Measurements from ENCODE around the gene PEX5L. TPM values are rescaled to one million over a fixed set of nuclear protein-coding genes. Genes with fewer than 3 reads are reported as not detected.

The PEX5L gene
- total and polyA plus RNA-seq, 2 experiments from 2014 or later: 6.3 to 7.0 TPM

DNA sequence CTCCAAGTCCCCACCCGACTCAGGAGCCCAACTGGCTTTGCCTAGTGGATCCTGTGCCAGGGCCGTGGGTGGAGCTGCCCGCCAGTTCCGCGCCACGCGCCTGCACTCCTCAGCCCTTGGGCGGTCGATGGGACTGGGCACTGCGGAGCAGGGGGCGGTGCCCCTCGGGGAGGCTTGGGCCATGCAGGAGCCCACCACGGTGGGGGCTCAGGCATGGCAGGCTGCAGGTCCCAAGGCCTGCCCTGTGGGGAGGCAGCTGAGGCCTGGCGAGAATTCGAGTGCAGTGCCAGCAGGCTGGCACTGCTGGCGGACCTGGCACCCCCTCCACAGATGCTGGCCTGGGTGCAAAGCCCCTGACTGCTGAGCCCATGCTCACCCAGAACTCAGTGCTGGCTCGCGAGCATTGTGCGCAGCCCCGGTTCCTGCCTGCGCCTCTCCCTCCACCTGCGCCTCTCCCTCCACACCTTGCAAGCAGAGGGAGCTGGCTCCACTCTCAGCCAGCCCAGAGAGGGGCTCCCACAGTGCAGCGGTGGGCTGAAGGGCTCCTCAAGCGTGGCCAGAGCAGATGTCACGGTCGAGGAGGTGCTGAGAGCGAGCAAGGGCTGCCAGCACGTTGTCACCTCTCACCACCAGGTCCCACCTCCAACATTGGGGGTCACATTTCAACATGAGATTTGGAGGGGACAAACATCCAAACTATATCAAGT lies 261.2 kb downstream of the PEX5L start (continued):
- TF ChIP-seq, protein P1, sequence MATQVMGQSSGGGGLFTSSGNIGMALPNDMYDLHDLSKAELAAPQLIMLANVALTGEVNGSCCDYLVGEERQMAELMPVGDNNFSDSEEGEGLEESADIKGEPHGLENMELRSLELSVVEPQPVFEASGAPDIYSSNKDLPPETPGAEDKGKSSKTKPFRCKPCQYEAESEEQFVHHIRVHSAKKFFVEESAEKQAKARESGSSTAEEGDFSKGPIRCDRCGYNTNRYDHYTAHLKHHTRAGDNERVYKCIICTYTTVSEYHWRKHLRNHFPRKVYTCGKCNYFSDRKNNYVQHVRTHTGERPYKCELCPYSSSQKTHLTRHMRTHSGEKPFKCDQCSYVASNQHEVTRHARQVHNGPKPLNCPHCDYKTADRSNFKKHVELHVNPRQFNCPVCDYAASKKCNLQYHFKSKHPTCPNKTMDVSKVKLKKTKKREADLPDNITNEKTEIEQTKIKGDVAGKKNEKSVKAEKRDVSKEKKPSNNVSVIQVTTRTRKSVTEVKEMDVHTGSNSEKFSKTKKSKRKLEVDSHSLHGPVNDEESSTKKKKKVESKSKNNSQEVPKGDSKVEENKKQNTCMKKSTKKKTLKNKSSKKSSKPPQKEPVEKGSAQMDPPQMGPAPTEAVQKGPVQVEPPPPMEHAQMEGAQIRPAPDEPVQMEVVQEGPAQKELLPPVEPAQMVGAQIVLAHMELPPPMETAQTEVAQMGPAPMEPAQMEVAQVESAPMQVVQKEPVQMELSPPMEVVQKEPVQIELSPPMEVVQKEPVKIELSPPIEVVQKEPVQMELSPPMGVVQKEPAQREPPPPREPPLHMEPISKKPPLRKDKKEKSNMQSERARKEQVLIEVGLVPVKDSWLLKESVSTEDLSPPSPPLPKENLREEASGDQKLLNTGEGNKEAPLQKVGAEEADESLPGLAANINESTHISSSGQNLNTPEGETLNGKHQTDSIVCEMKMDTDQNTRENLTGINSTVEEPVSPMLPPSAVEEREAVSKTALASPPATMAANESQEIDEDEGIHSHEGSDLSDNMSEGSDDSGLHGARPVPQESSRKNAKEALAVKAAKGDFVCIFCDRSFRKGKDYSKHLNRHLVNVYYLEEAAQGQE (IDR thresholded peaks at IDR 0.05; ENCODE audit: unreplicated experiment): no peak
- no peak for TF ChIP-seq ZNF331 (CRISPR knock-in tag; IDR thresholded peaks at IDR 0.05; ENCODE audit: low read depth)
- TF ChIP-seq EZH2phosphoT487 (IDR thresholded peaks at IDR 0.05; ENCODE audit: unreplicated experiment): no peak
- no peak for TF ChIP-seq NANOG (IDR thresholded peaks at IDR 0.05; ENCODE audit: borderline replicate concordance)
- no peak for TF ChIP-seq ZNF114 (CRISPR knock-in tag; IDR thresholded peaks at IDR 0.05)

DNA sequence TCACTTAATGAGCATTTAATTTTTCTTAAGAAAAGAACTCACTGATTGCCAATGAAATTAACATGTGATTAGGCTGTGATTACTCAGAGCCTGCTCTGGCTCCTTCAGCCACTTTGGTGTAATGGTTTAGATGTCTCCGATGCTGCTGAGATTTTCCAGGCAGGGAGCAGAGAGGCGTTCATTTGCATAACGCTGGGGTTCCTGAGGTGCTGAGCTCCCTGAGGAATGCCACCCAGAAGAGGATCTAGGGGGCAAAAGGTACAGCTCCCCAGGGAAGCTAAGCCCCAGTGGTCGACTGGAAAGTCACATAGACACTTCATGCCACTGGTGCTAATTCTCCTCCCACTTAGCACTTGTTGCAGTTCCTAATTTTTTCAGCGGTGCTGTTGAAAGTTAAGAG lies 264.4 kb downstream of the PEX5L start:
- no peaks in the 10 kb centered on the region for H4K20me1 ChIP-seq (replicated peaks; ENCODE audit: insufficient read depth)
- H3K27ac ChIP-seq (ENCODE audit: low read depth): peak overlapping the region; percentile 64; the same call in 1 of the 2 replicates
- H3K36me3 Mint-ChIP-seq (ENCODE audit: low read depth): peaks cover 55% of the 10 kb centered on the region
- peak overlapping the region; percentile 73; the same call in 1 of the 2 replicates for H3K27ac Mint-ChIP-seq
- peaks cover 8% of the 10 kb centered on the region for H3K36me3 ChIP-seq (ENCODE audit: insufficient read depth)
- peak; percentile 87 for ATAC-seq
- peaks cover 11% of the 10 kb centered on the region; the same call in 1 of the 2 replicates for H3K9me2 ChIP-seq (ENCODE audit: insufficient read depth)
- no peak overlapping the region for H3K4me3 ChIP-seq
- peak; percentile 36 for DNase-seq (ENCODE audit: low spot score)
- H3K79me2 ChIP-seq (replicated peaks; ENCODE audit: insufficient read depth): no peaks in the 10 kb centered on the region
- H3K9me3 Mint-ChIP-seq: peaks cover 30% of the 10 kb centered on the region
- H3F3A ChIP-seq (replicated peaks; ENCODE audit: low read depth): no peaks in the 10 kb centered on the region; the same call in 1 of the 2 replicates
- TF ChIP-seq, protein P2, sequence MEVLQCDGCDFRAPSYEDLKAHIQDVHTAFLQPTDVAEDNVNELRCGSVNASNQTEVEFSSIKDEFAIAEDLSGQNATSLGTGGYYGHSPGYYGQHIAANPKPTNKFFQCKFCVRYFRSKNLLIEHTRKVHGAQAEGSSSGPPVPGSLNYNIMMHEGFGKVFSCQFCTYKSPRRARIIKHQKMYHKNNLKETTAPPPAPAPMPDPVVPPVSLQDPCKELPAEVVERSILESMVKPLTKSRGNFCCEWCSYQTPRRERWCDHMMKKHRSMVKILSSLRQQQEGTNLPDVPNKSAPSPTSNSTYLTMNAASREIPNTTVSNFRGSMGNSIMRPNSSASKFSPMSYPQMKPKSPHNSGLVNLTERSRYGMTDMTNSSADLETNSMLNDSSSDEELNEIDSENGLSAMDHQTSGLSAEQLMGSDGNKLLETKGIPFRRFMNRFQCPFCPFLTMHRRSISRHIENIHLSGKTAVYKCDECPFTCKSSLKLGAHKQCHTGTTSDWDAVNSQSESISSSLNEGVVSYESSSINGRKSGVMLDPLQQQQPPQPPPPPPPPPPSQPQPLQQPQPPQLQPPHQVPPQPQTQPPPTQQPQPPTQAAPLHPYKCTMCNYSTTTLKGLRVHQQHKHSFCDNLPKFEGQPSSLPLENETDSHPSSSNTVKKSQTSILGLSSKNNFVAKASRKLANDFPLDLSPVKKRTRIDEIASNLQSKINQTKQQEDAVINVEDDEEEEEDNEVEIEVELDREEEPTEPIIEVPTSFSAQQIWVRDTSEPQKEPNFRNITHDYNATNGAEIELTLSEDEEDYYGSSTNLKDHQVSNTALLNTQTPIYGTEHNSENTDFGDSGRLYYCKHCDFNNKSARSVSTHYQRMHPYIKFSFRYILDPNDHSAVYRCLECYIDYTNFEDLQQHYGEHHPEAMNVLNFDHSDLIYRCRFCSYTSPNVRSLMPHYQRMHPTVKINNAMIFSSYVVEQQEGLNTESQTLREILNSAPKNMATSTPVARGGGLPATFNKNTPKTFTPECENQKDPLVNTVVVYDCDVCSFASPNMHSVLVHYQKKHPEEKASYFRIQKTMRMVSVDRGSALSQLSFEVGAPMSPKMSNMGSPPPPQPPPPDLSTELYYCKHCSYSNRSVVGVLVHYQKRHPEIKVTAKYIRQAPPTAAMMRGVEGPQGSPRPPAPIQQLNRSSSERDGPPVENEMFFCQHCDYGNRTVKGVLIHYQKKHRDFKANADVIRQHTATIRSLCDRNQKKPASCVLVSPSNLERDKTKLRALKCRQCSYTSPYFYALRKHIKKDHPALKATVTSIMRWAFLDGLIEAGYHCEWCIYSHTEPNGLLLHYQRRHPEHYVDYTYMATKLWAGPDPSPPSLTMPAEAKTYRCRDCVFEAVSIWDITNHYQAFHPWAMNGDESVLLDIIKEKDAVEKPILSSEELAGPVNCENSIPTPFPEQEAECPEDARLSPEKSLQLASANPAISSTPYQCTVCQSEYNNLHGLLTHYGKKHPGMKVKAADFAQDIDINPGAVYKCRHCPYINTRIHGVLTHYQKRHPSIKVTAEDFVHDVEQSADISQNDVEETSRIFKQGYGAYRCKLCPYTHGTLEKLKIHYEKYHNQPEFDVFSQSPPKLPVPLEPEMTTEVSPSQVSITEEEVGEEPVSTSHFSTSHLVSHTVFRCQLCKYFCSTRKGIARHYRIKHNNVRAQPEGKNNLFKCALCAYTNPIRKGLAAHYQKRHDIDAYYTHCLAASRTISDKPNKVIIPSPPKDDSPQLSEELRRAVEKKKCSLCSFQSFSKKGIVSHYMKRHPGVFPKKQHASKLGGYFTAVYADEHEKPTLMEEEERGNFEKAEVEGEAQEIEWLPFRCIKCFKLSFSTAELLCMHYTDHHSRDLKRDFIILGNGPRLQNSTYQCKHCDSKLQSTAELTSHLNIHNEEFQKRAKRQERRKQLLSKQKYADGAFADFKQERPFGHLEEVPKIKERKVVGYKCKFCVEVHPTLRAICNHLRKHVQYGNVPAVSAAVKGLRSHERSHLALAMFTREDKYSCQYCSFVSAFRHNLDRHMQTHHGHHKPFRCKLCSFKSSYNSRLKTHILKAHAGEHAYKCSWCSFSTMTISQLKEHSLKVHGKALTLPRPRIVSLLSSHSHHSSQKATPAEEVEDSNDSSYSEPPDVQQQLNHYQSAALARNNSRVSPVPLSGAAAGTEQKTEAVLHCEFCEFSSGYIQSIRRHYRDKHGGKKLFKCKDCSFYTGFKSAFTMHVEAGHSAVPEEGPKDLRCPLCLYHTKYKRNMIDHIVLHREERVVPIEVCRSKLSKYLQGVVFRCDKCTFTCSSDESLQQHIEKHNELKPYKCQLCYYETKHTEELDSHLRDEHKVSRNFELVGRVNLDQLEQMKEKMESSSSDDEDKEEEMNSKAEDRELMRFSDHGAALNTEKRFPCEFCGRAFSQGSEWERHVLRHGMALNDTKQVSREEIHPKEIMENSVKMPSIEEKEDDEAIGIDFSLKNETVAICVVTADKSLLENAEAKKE (CRISPR knock-in tag; IDR thresholded peaks at IDR 0.05): 0 out of 2 replicates have a peak, but pooled peaks have one; percentile 18
- TF ChIP-seq POLR2AphosphoS5 (IDR thresholded peaks at IDR 0.05; ENCODE audit: low read depth): no peak
- H2AFZ ChIP-seq: no peak overlapping the region
- H3K4me3 Mint-ChIP-seq: no peak overlapping the region
- peaks cover 22% of the 10 kb centered on the region for H3K4me1 ChIP-seq (ENCODE audit: insufficient read depth)
- peaks cover 27% of the 10 kb centered on the region for H3K4me1 Mint-ChIP-seq
- H3K27me3 ChIP-seq (ENCODE audit: insufficient read depth): no peaks in the 10 kb centered on the region
- H3K4me2 ChIP-seq: peak overlapping the region; percentile 53; the same call in 1 of the 2 replicates
- H3K27me3 Mint-ChIP-seq (ENCODE audit: insufficient read depth, low read depth, poor library complexity): peaks cover 9% of the 10 kb centered on the region
